ENCODE measurements around the gene RIPOR2.

- TF ChIP-seq EZH2 (IDR thresholded peaks at IDR 0.05; ENCODE audit: borderline replicate concordance, low read depth, low read length, severe bottlenecking) (no peak), CTCF (IDR thresholded peaks at IDR 0.05; ENCODE audit: extremely low read depth in 1 of 2, insufficient read depth in 1 of 2, low read depth in 1 of 2, low read length in 2 of 2) (no peak), JUN (IDR thresholded peaks at IDR 0.05; ENCODE audit: borderline replicate concordance, insufficient read depth, insufficient read length, low read depth) (no peak), MYC (IDR thresholded peaks at IDR 0.05; ENCODE audit: low read depth, low read length) (no peak), FOS (IDR thresholded peaks at IDR 0.05; ENCODE audit: borderline replicate concordance, insufficient read depth, low read length) (no peak)
- TF ChIP-seq, protein P1, sequence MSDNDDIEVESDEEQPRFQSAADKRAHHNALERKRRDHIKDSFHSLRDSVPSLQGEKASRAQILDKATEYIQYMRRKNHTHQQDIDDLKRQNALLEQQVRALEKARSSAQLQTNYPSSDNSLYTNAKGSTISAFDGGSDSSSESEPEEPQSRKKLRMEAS (IDR thresholded peaks at IDR 0.05; ENCODE audit: insufficient read depth, insufficient read length), result no peak
Measured at GRCh38 chr6:24953726-24954125, 18.0 kb upstream of the RIPOR2 start.

Measured in endothelial cell of umbilical vein (primary cell).